OCI-LY7 (cell line): Measurements from ENCODE around the gene NPEPL1.

Experiments used
- CTCF ChIP-seq: fragments of 200-600 bp; sonication (generic); conservative IDR thresholded peaks from 2 replicates; pipeline ENCODE4 v1.5.1; 2014; ENCODE audit warnings: mild to moderate bottlenecking, antibody characterized with exemption, low read length, moderate library complexity, mixed read lengths
- EZH2phosphoT487 ChIP-seq: fragments of 200-600 bp; sonication (generic); IDR thresholded peaks from 2 replicates; pipeline ENCODE4 v1.6.1; 2018; ENCODE audit warnings: low read depth, borderline replicate concordance, mild to moderate bottlenecking, mixed run types, antibody characterized with exemption, low read length, moderate library complexity, mixed read lengths

DNA sequence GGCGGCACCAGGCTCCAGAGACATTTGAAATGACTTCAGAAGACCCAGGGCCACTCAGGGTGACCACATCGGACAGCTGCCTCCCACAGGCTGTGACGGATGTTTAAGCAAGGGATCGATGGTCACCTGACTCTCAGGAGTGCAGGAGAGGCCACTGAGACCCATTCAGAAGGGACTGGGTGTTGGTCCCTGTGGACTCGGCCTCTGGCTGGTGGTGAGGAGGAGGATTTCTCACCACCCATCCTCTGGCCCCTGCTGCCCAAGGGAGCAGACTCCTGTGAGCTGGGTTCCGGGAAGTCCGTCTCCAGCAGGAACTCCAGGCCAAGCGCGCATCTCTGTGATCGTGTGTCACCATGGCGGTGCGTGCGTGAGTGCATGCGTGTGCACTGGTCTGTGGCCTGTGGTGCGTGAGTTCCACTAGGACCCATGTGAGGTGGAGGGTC lies 25.5 kb downstream of the NPEPL1 start:
- TF ChIP-seq CTCF (no peak), EZH2phosphoT487 (no peak)
